Measurements from ENCODE around the gene AUH.
A peak's percentile ranks its signal among the peaks of the same experiment; 100 is the strongest.
"Not testable (repeated sequence)": the region's sequence is repeated elsewhere in the genome, so short reads cannot be mapped to it uniquely, and the experiment has no call there.

AUH gene

DNA sequence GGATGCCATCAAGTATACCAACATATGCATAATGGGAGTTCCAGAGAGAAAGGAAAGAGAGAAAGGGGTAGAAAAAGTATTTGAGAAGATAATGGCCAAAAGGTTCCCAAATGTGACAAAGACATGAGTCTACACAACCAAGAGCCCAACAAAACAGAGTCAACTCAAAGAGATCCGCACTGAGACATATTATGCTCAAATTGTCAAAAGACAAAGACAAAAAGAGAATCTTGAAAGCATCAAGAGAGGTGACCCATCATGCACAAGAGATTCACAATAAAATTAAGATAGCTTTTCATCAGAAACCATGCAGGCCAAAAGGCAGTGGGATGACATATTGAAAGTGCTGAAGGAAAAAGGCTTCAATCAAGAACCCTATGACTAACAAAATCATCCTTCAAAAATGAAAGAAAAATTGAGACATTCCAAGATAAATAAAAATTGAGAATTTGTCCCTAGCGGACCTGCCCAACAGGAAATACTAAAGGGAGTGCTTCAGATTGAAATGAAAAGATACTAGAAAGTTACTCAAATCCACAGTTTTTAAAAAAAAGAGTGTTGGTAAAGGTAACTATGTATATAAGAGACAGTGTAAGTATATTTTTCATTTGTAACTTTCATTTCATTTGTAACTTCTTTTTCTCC is 160.9 kb downstream of the AUH start:
- no peak for DNase-seq

DNA sequence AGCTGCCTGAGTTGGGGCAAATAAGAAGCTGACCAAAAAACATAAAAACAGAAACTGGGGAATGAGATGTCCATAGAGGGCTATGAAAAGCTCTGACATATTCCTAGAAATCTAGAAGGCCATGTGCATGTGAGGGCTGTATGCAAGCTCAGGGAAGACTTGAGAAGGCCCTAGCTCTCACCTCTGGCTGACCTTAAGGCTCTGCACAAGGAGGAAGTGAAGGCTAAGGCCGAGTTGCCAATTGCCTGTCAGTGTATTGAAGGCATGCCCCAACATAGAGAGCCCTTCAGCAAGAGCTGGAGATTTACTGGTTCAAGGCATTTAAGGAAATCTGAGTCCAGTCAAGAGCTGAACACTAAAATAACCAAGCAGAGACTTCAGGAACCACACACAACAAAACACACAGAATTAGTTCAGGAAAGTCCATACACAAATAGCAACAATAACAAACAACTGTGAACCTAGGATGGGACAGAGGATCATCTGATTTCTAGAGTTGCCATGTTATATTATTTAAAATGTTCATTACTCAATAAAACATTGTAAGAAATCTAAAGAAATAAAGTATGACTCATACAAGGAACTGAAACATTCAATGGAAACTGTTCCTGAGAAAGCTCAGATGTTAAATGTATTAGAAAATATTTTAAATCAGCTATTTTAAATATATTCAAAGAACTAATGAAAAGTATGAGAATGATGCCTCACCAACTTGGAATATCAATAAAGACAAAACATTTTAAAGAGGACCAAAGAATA is 161.8 kb downstream of the AUH start:
- DNase-seq: no peak

DNA sequence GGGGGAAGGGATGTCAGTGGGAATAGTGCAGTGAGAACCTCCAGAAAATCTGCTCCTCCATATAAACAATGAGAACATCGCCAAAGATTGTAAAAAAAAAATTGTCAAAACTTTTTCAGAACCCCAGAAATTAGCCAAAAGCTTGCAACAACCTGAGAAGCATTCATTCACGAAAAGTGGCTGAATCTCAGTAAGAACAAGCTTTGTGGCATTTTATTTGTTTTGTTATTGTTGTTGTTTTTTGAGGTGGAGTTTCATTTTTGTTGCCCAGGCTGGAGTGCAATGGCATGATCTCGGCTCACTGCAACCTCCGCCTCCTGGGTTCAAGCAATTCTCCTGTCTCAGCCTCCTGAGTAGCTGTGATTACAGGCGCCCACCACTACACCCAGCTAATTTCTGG is 162.8 kb downstream of the AUH start:
- not testable (repeated sequence) for DNase-seq

DNA sequence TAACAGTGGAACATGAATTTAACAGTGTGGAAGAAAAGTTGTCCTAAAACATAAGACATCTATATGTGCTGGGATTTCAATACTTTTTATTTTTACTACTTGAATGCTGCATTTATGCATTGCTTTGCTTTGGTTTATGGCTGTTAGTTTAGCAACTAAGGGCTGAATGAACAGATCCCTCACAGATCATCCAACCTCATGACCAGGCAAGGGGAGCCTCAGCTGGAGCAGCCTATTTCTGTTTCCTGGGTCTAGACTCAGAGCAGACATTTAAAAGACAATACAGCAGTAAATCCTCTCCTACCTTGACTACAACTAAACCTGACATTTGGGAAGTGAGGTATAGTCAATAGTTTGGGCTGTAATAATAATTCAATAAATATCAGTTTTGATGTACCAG is 163.3 kb downstream of the AUH start:
- no peak for DNase-seq

DNA sequence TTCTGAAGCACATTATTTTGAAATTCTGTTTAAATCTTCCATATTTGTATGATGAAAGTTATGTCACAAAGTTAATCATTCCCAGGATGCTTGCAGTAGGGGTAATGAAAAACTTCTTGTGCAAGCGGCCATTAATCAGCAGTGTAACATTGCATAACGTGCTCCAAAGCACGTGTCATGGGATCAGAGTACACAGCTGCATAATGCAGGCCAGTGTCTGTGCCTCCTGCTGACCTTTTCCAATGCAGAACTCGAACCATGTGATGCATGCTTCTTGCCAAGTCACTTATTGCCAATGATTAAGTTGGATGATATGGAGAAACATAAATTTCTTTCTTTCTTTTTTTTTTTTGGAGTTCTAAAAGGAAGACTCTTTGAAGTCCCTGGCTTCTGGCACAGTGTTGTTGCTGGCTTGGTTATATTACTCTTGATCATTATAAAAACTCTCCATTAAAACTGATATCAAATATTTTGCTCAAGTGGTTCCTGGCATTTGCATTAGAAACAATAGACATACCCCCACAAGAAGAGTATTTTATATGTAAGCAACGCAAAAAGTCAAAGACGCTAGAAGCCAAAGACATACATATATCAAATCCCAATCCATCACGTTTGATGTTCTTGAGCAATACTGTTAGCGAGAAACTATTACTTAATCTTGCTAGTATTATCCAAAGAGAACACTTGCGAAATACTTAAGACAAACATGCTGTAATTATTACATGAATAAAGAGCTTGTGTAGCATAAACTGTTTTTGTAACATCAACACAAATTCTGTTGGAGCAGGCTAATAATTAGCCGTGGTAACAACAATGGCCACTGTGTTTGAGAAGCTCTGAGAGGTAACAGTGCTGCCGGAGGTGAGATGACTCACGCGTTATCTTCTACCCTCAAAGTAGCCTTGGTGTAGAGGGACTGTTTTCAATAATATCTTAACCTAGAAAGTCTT is 164.2 kb downstream of the AUH start:
- DNase-seq: no peak

DNA sequence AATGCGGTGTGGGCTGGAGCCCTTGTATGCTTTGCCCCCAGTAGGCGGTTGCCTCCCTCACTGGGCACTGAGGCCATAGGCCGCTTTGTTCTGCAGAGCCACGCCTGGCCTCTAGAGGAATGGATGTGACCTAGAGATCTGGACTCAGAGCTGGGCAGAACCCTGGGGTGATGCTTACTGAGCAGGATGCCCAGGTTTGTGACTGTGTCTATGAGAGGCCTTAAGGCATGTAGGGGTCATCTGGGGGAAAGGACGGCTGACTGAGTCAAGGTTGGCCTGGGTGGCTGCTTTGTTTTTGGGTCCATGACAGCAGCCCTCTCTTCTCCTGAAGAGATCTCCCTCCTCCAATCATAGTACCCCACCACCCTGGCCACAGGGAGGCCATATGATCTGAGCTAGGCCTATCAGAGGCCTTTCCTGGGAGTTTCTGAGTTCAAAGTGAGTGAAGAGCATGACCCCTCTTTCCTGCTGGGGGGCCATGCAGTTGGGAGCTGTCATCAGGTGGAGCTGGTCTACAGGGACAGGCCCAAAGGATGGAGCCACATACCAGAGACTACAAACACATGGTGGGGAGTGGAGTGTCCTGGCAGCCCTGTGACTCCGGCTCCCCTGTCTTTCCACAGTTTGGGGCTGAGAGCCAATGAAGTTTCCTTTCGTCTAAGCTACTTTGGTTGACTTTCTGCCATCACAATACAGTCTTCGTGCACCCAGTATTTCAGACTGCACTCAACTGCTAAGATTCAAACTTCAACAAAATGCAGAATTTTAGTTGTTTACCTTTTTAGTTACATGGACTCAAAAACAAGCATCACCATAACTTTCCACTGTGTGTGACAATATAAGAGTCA is 165.4 kb downstream of the AUH start:
- DNase-seq: no peak

DNA sequence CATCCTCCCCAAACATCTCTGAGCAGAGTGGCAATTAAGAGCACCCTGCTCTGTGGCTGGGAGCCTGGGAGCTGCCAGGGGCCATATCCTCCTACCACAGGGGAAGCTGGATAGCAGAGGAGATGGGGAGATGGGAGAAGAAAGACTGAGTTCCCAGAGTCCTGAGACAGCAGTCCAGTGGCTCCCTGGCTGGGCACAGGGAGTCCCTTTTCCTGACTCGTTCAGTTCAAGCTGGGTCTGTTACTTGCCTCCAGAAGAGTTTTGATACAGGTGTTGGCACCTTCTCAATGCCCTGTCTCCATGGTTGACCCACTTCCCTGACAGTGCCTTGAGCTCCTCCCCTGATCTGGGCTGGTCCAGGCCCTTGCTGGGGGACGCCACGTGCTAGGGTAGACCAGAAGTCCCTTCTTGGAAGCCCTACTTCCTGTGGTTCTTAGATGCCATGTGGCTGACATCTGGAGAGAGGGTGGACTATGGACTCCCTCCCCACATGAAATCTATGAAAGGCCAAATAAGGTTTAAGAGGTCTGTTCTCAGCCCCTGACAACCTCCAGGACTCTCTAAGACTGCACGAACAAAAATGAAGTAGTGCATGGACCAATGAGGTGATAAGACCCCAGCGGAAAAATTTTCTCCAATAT is 166.2 kb downstream of the AUH start:
- DNase-seq: no peak

DNA sequence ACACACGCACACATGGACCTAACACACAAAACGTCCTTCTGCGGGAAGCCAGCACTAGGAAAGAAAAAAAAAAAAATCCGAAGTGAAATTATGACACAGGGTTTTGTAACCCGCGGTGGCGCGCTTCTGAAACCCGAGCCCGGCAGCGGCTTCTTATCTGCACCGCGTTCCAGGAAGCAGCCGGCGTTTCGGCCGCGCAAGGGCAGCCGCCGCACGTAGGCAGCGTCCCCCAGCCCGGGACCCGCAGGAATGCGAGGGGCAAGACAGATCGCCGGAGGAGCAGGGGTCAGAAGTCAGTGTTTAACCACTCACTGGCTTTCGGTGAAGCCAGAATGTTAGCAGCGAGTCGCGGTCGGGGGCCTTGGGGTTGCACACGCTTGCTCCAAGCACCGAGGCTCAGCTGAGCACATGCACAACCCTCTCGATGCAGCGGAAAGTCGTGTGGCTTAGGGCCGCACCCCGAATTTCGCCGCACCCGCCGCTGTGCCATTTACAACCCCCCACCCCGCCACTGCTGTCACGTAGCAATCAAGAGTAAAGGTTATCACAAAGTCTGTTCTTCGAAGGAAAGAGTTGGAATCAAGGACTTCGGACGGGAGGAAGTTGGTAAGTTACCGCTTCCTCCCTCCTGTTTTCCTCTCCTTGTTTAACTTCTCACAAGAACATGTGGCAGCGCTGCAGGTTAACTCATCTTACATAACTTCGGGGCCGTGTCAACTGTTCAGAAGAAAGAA is 167.9 kb downstream of the AUH start:
- peak in 1 of 2 experiments; percentile 17 for DNase-seq

DNA sequence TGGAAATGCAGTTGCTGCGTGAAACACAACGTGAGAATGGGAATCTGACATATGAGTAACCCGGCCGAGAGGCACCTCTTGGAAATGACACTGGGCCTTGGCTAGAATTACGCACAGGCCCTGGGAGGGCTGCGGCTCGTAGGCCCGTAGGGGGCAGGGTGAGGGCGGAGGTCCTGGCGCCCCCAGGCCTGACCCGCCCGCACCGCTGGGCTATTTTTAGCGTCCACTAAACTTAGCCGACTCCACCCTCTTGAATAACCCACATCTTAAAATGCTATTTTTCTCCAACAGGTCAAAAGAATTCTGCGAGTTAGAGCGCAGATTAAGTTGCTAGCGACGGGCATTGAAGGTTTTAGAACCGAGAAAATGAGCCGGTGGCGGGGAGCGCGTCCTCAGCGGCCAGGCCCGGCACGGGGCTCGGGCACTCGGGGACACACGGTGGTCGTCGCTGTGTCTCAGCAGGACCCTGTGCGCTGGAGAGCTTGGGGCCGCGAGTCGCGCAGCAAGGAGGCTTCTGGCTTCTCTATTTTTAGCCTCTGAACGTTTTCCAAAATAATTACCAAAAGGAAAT is 168.5 kb downstream of the AUH start:
- no peak for DNase-seq

DNA sequence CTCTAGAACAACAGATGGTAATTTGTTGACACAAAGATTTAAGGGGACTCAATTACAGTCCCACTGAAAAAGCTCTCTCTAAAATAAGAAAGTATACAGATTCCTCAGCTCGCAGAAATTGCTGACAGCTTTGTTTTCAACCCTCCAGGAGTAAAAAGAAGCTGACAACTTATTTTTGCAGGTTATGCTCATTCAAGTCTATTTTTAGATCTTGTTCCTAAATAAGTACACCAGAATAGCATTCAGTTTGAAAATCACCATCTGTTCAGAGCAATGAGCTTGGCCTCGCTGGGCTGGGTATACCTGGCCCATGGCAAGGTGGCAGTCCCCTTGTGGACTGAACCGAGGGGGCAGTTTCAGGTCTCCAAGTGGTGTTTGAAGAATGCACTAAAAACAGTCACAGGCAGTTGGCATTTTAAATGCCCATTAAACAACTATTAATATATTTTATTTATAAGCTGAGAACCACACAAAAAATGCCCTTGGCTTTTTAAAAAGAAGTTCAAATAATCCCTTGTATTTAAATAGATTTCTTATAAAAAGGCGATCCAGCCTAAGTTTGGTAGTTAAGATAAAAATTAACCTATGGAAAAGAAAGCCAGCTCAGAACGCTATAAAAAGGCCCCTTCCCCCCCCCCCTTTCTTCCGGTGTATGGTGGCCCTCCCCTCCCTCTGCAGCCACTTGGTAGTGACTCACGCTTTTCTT is 169.2 kb downstream of the AUH start:
- DNase-seq: no peak

DNA sequence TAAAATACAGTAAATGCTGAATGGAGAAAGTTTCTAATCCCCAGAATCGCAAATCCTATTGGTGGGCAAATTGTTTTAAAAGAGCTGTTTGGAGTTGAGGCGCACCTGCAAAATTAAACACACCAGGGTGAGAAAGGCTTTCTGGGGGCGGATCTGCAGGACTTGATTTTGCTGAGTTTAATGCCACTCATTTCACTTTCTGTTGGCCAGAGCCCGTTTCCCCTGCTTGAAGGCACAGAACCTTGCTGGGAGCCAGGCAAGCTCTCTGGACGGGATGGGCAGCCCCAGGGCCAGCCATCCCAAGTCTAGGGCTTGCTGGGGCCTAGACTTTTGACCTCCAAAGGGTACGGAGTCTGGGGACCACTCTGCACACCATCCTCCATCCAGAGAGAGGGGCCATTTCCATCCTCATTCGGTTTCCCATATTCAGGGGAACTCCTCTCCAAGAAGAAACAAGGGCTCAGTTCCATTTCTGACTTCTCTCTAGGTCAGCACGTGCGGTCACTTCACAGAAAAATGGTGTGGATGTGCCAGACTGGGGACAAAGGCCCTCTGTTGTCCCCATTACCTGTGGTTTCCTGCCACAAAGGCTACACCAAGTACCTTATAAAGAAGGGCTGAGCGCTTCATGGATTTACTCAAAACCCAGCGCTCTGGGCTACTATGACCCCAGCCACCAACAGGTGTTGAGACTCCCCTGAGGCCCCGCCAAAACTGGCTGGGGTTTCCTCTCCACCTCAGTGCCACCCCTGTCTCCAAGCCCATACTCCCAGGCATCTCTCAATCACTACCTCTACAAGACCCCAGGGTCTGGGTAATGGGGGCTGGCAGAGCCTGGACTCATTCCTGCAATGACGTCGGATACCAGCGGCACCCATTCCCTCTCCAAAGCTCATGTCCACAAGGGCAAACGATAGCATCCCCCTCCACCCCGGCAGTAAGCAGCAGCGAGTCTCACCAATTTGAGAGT is 170.0 kb downstream of the AUH start:
- DNase-seq: no peak

DNA sequence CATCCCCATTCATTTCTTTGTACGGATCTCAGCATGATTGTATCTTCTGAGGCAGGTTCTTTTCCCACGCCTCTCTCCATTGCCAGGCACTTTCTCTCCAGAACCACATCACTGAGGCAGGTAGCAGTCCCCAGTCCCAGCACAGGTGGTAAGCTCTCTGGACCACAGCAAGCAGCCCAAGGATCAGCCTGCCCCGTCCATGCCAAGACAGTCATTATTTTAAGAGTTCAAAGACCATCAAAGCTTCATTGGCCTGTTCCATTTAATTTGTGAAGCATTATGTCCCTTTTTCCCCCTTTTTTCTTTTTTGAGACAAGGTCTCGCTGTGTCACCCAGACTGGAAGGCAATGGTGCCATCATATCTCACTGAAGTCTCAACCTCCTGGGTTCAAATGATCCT is 171.7 kb downstream of the AUH start:
- DNase-seq: no peak

DNA sequence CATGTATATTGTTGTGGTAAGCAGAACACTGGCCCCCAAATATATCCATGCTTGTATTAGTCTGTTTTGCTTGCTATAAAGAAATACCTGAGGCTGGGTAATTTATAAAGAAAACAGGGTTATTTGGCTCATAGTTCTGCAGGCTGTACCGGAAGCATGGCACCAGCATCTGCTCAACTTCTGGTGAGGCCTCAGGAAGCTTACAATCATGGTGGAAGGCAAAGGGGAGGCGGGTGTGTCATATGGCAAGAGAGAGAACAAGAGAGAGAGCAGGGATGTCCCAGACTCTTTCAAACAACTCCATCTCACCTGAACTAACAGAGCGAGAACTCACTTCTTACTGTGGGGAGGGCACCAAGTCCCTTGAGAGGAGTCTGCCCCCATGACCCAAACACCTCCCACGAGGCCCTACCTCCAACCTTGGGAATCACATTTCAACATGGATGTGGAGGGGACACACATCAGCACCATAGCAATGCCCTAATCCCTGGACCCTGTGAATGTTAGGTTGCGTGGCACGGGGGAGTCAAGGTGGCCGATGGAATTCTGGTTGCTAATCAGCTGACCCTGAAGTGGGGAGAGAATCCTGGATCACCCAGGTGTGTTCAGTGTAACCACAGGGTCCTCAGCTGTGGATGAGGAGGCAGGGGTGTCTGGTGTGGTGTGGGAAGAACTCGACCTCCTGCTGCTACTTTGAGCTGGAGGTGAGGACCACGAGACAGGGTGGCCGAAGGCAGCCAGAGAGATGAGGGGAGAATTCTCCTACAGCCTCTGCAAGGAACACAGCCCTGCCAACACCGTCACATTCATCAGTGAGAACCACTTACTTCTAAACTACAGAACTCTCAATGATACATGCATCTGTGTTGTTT is 172.8 kb downstream of the AUH start:
- DNase-seq: no peak

DNA sequence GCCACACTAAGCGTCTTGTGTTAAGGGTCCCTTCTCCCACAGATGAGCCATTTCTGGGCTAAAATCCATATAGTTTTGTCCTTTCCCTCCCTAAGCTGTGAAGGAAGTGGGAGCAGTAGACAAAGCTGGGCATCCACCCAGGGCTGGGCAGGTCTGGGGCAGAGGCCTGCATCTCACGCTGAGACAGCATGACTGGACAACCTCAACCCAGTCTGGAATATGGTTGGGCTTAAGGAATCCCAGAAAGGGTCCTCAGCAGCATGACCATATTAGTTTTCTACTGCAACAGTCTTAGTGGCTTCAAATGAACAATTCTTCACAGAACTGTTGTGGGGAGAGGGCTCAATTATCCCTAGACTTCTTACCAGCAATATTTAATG is 173.8 kb downstream of the AUH start:
- DNase-seq: no peak

DNA sequence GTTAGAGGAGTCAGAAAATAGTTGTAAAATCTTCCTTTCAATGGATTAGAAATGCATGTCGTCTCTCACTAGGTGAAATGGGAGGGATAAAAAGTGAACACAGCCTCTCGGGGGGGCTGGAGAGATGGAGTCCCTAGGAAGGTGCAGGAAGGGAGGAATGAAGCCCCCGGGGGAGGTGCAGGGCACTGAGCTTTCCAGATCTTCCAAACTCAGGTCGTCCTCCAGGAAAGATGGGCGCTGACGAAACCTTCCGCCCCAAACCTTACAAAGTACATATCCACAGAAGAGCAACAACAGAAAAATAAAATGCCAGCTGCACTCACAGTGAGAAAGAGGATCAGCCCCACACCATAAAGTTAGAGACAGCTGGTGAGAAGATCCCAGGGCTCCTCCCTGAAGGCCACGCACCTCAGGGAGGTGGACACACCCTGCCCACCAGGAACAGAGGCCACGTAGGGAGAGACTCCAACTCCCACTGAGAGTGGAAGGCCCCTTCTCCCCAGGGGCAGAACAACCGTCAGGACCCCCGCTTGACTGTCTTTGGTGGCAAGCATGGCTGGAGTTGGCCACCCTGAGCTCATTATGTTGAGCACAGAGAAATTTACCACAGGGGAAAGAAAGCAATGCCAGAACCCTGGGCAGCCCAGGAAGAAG is 174.3 kb downstream of the AUH start:
- no peak for DNase-seq

DNA sequence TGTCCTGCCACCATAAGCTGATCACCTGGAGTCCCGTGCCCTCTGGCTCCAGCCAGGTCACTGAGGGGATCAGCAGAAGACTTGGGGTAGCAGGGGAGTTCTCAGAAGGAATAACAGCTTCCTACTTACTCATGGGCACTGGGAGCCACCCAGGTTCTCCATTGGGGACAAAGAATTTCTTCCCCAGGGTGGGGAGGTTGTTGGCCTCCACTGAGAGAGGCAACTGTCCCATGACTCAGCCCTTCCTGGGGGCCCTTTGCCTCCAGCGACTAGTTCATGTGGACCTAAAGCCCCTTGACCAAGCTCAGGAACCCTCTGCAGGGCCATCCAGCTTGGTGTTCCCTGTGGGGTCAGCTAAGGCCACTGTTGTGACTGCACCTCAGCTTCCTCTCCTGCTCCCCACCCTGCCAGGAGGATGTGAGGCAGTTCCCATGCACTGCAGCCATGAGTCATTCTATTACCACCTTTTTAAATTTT is 175.0 kb downstream of the AUH start:
- DNase-seq: no peak

DNA sequence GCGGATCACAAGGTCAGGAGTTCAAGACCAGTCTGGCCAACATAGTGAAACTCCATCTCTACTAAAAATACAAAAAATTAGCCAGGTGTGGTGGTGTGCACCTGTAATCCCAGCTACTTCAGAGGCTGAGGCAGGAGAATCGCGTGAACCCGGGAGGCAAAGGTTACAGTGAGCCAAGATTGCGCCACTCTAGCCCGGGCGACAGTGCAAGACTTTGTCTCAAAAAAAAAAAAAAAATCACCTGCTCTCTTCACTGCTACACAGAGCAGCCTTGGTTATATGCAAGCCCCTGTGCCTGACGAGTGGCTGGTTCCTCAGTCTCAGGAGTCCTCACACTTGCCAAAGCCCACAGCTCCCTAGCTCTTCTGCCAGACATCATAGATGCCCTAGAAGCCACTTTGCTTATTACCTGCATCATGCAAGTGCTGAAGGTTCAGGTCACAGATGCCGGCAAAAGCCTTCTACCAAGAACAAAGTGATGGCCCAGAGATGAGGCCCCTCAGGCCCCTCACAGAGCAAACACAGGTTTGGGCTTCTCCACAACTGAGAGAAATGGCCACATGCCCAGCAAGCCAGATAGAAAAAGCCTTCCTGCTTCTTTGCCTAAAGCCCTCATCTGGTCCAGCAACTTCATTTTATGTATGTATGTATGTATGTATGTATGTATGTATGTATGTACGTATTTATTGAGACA is 176.4 kb downstream of the AUH start:
- no peak for DNase-seq

All from NCI-H187 (cell line).